SU-DHL-6 (cell line): ENCODE results near the gene PPIF.

Source experiments
- H2AFZ ChIP-seq: fragments of 200-600 bp; sonication (generic); 2 replicates; pipeline ENCODE4 v1.6.1; 2014; ENCODE audit warnings: low read depth, mild to moderate bottlenecking, moderate library complexity, mixed read lengths, antibody characterized with exemption, low read length; ENCODE audit not compliant: severe bottlenecking
- H3F3A ChIP-seq: fragments of 200-600 bp; shearing (Covaris generic); 2 replicates; pipeline ENCODE4 v1.6.0; 2016; ENCODE audit warnings: antibody characterized with exemption, mild to moderate bottlenecking; ENCODE audit not compliant: insufficient read depth
- H3K27ac ChIP-seq: fragments of 200-600 bp; sonication (generic); 2 replicates; pipeline ENCODE4 v1.5.1; 2016; ENCODE audit warnings: low read depth, mild to moderate bottlenecking, low read length, moderate library complexity, mixed read lengths
- H3K27me3 ChIP-seq: fragments of 200-600 bp; sonication (generic), shearing (Covaris generic); 2 replicates; pipeline ENCODE4 v1.6.0; 2014; ENCODE audit warnings: mild to moderate bottlenecking, low read length
- H3K36me3 ChIP-seq: fragments of 200-600 bp; sonication (generic); 2 replicates; pipeline ENCODE4 v1.6.1; 2014; ENCODE audit warnings: mild to moderate bottlenecking, low read length, mixed read lengths
- H3K4me2 ChIP-seq: fragments of 300-600, 200-600 bp; shearing (Covaris generic), sonication (generic); 2 replicates; pipeline ENCODE4 v1.6.0; 2014; ENCODE audit warnings: low read length, low read depth, mild to moderate bottlenecking; ENCODE audit not compliant: poor library complexity, severe bottlenecking
- H3K4me3 ChIP-seq: fragments of 200-600 bp; sonication (generic); 2 replicates; pipeline ENCODE4 v1.5.1; 2014; ENCODE audit warnings: antibody characterized with exemption, low read length, mild to moderate bottlenecking, mixed read lengths; ENCODE audit not compliant: insufficient read depth, poor library complexity, severe bottlenecking
- H3K79me2 ChIP-seq: fragments of 200-600 bp; sonication (generic); 2 replicates; pipeline ENCODE4 v1.6.1; 2014; ENCODE audit warnings: mild to moderate bottlenecking, low read length, moderate library complexity; ENCODE audit not compliant: insufficient read depth
- H3K9ac ChIP-seq: fragments of 200-600 bp; sonication (generic); 2 replicates; pipeline ENCODE4 v1.7.0; 2014; ENCODE audit warnings: mild to moderate bottlenecking, low read length
- H3K9me2 ChIP-seq: fragments of 200-600 bp; sonication (generic); replicated peaks from 2 replicates; pipeline ENCODE4 v1.6.1; 2014; ENCODE audit warnings: low read length; ENCODE audit not compliant: insufficient read depth
- H3K9me3 ChIP-seq: fragments of 200-600 bp; sonication (generic); 2 replicates; pipeline ENCODE4 v1.6.1; 2014; ENCODE audit warnings: low read length, mixed read lengths; ENCODE audit not compliant: insufficient read depth
- H4K20me1 ChIP-seq: fragments of 200-600 bp; sonication (generic); 2 replicates; pipeline ENCODE4 v1.6.1; 2014; ENCODE audit warnings: low read depth, mild to moderate bottlenecking, antibody characterized with exemption, low read length, moderate library complexity, mixed read lengths
- CTCF ChIP-seq: fragments of 200-600 bp; sonication (generic); IDR thresholded peaks from one replicate; pipeline ENCODE4 v1.5.1; 2017; ENCODE audit warnings: antibody characterized with exemption, mild to moderate bottlenecking, low read length, moderate library complexity; ENCODE audit not compliant: insufficient read depth, poor library complexity, severe bottlenecking
- EZH2phosphoT487 ChIP-seq: fragments of 200-600 bp; sonication (generic), shearing (Covaris generic); conservative IDR thresholded peaks from 2 replicates; pipeline ENCODE4 v1.6.1; 2018; ENCODE audit warnings: mild to moderate bottlenecking, antibody characterized with exemption, low read length, moderate library complexity, mixed read lengths

The PPIF gene

GRCh38 chr10:79385804-79386531, 38.7 kb downstream of the PPIF start:
- H3K27ac ChIP-seq, result no peak overlapping the region
- no peaks in the 10 kb centered on the region for H3K79me2 ChIP-seq
- H2AFZ ChIP-seq, result no peak overlapping the region
- no peak overlapping the region for H3K9ac ChIP-seq
- no peaks in the 10 kb centered on the region for H3K36me3 ChIP-seq
- no peaks in the 10 kb centered on the region for H3K9me2 ChIP-seq
- no peaks in the 10 kb centered on the region for H3F3A ChIP-seq
- TF ChIP-seq EZH2phosphoT487 (no peak), CTCF (no peak)
- no peaks in the 10 kb centered on the region for H3K9me3 ChIP-seq
- H3K4me2 ChIP-seq, result no peak overlapping the region
- no peaks in the 10 kb centered on the region for H4K20me1 ChIP-seq
- no peaks in the 10 kb centered on the region for H3K27me3 ChIP-seq
- H3K4me3 ChIP-seq, result no peak overlapping the region

GRCh38 chr10:79386637-79387465, 39.6 kb downstream of the PPIF start:
- Histone ChIP-seq H3K9me2 (no peaks in the 10 kb centered on the region), H3K4me2 (no peak overlapping the region), H2AFZ (no peak overlapping the region), H3K9ac (no peak overlapping the region), H4K20me1 (no peaks in the 10 kb centered on the region), H3K27me3 (no peaks in the 10 kb centered on the region), H3K4me3 (no peak overlapping the region), H3K36me3 (no peaks in the 10 kb centered on the region), H3F3A (no peaks in the 10 kb centered on the region), H3K27ac (no peak overlapping the region), H3K79me2 (no peaks in the 10 kb centered on the region), H3K9me3 (no peaks in the 10 kb centered on the region)
- TF ChIP-seq CTCF, result no peak
- no peak for TF ChIP-seq EZH2phosphoT487

- Histone ChIP-seq H3K9me2 (no peaks in the 10 kb centered on the region), H3K79me2 (no peaks in the 10 kb centered on the region), H3K27ac (no peak overlapping the region), H3K36me3 (no peaks in the 10 kb centered on the region), H4K20me1 (no peaks in the 10 kb centered on the region), H3K9ac (no peak overlapping the region), H2AFZ (no peak overlapping the region), H3K27me3 (no peaks in the 10 kb centered on the region), H3K4me2 (no peak overlapping the region), H3K4me3 (no peak overlapping the region), H3F3A (no peaks in the 10 kb centered on the region), H3K9me3 (no peaks in the 10 kb centered on the region)
- TF ChIP-seq EZH2phosphoT487 (no peak), CTCF (no peak)
These were observed 40.3 kb downstream of the PPIF start for GRCh38 chr10:79387466-79387973.
